ENCODE data around the gene TMUB2. TPM values are rescaled to one million over a fixed set of nuclear protein-coding genes. Genes with fewer than 3 reads are reported as not detected.

The TMUB2 gene
- total and polyA plus RNA-seq, 9 of the 15 experiments (the other 6 are each of a cell fraction or from before 2014, with no cell fraction given), result 4.1 to 29.8 (median 16.3) TPM

- TF ChIP-seq ZNF609 (CRISPR knock-in tag; IDR thresholded peaks at IDR 0.05; ENCODE audit: borderline replicate concordance) (peak; percentile 70; the same call in 1 of the 2 replicates), HDAC6 (IDR thresholded peaks at IDR 0.05; ENCODE audit: low read depth, low read length) (no peak), ZNF318 (IDR thresholded peaks at IDR 0.05; ENCODE audit: borderline replicate concordance in 1 of 2, low read depth in 1 of 2) (peak in 1 of 2 experiments; percentile 60; a peak in 2 of 4 replicates), NCOA1 (IDR thresholded peaks at IDR 0.05; ENCODE audit: low read depth) (peak; percentile 61; the same call in 1 of the 2 replicates), ZKSCAN1 (IDR thresholded peaks at IDR 0.05; ENCODE audit: low read depth, low read length) (no peak), ETV5 (CRISPR knock-in tag; IDR thresholded peaks at IDR 0.05; ENCODE audit: low read depth) (0 out of 2 replicates have a peak, but pooled peaks have one; percentile 28), ZBTB43 (CRISPR knock-in tag; IDR thresholded peaks at IDR 0.05) (0 out of 2 replicates have a peak, but pooled peaks have one; percentile 29), TRIM24 (IDR thresholded peaks at IDR 0.05) (peak in 1 of 2 experiments; percentile 61; a peak in 1 of 4 replicates), SAFB2 (IDR thresholded peaks at IDR 0.05; ENCODE audit: borderline replicate concordance, low read depth, low read length, severe bottlenecking) (no peak), SUPT5H (IDR thresholded peaks at IDR 0.05) (peak; percentile 59), SAFB (IDR thresholded peaks at IDR 0.05; ENCODE audit: borderline replicate concordance, low read depth, low read length) (peak; percentile 69; the same call in 1 of the 2 replicates), CREM (IDR thresholded peaks at IDR 0.05; ENCODE audit: low read depth) (peak; percentile 90)
These were observed 48.7 kb upstream of the TMUB2 start (continued) for GRCh38 chr17:44137891-44138709.

Measured in K562 (cell line).